Right ventricle myocardium superior (tissue), 1 donor: ENCODE measurements around the gene ZNF664. TPM values are rescaled to one million over a fixed set of nuclear protein-coding genes. Genes with fewer than 3 reads are reported as not detected.

Experiments
- ATAC-seq: fragments of 200-7000 bp; cut with Tn5 transposase; one replicate; pipeline ENCODE4 v1.9.1; 2020; ENCODE audit warnings: mild to moderate bottlenecking; ENCODE audit not compliant: poor library complexity
- DNase-seq: peaks from one replicate; pipeline ENCODE4 v3.0.0-alpha.2; 2020
- intact Hi-C: fragments of 100-400 bp; cut with DNase I; formaldehyde crosslinking; loops from one replicate; pipeline ENCODE4 v1.11.2; 2022
- total RNA-seq: library from RNA; stranded (reverse); fragmentation: NEBNext Ultra II Directional; extraction: Animal tissue kit (Norgen Biotek cat#: 25700); gene quantifications from one replicate; pipeline ENCODE4 v1.2.1, GENCODE V29; 2021
- donor health status: DM: no; HTN: yes; CAD: no; lungs with severe emphysema.

ZNF664 gene
- total RNA-seq, 1 donor from 2014 or later, result 71.3 TPM

GRCh38 chr12:123951467-123951866 is 21.5 kb upstream of the ZNF664 start:
- intact Hi-C loops, result no loop called here
- DNase-seq (no peak), ATAC-seq (no peak)

GRCh38 chr12:123952037-123952436 is 21.0 kb upstream of the ZNF664 start:
- DNase-seq (no peak), ATAC-seq (no peak)
- intact Hi-C loops, result no loop called here

DNA sequence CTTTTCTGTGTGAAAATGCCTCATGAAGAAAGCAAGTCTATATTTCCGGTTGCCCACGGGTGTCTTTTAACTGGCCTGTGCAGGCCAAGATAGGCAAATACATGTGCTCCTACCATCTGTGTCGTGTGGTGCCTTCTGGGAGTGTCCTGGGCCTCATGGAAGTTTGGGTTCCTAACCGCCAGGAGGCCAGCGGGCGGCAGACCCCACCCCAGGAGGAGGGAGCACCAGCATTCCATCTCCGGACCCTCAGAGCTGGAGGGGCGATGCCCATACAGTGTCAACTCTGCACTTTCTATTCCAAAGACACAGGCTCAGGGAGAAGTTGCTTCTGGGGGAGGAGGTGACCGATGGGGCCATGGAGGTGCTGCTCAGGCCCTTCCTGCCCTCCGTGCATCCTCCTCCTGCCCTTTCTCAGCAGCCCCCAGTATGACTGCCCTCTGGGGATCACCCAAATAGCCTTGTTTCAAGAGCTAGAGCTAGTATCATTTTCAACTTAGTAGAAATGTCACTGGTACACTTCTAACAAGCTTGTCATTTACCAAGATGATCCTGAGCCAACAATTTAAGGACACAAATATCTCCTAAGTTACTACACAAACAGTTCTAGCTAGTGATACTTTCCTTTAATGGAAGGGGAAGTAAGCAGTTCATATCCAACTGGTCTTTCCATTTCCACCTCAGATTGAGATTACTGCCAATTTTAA is 18.2 kb upstream of the ZNF664 start:
- peak; percentile 59 for ATAC-seq

GRCh38 chr12:123956249-123956648 is 16.8 kb upstream of the ZNF664 start:
- intact Hi-C loops, result no loop called here
- ATAC-seq (no peak), DNase-seq (no peak)

More for the DNA sequence above, 18.2 kb upstream of the ZNF664 start:
- DNase-seq, result no peak
- intact Hi-C loops, result no loop called here

DNA sequence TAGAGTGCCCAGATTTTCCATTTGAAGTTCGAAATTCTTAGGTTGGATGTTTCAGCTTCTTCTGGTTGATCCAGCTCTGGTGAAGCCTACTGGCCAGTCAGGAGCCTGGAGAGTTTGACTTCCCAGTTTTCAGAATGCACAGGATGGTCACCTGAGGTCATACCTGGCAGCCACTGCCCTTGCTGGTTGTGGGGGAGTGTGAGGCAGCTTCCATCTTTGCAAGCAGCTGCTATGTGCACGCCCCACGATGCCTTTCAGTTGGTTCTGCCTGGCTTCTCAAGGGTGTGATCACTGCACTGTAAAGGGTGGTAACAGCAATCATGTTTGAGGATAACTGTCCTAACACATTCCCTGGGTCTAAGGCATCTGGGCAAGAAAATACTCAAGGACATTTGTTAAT is 15.8 kb upstream of the ZNF664 start:
- no peak for ATAC-seq
- DNase-seq, result no peak
- intact Hi-C loops, result no loop called here

GRCh38 chr12:123958462-123958861 is 14.6 kb upstream of the ZNF664 start:
- intact Hi-C loops, result no loop called here
- peak; percentile 75 for ATAC-seq
- peak; percentile 61 for DNase-seq

DNA sequence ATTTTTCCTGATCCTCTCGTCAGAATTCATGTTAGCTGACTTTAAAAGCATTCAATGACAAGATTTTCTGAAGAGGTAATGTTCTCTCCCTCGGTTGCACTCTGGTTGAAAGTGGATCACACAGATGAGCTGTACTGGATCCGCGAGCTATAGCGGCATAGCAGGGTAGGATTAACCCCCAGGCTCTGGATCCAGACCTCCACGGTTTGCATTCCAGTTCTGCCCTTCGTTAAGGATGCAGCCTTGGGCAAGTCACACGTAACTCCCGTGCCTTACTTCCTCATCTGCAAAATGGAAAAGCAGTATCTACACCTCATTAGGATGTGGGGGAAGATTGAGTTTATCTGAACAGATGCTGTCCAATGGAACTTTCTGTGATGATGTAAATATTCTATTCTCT is 14.1 kb upstream of the ZNF664 start:
- intact Hi-C loops, result no loop called here
- no peak for DNase-seq
- ATAC-seq, result no peak

- intact Hi-C loops, result no loop called here
- ATAC-seq (no peak), DNase-seq (no peak)
Measured at GRCh38 chr12:123960029-123960735, 12.8 kb upstream of the ZNF664 start.

DNA sequence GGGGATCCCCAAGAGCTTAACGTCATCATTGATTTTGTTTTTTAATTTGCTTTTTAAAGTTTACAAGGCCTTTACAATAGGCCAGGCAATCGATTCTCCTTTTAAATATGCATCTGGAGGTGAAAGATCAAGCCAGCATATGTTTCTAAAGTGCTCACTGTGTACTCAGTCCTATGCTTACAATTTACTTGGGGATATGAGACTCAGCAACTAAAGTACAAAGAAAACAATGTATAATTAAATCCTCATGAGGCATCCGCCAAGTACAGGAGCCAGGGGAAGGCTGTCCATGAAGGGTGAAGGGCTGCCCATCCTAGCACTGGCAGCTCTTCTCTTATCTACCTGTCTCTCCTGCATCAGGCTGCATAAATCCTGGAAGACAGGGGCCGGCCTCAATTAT is 12.2 kb upstream of the ZNF664 start:
- intact Hi-C loops, result no loop called here
- ATAC-seq (no peak), DNase-seq (no peak)

- intact Hi-C loops, result no loop called here
- no peak for DNase-seq
- ATAC-seq, result no peak
Measured at GRCh38 chr12:123961585-123962345, 11.2 kb upstream of the ZNF664 start.

- ATAC-seq, result no peak
- no peak for DNase-seq
- intact Hi-C loops, result no loop called here
Measured at GRCh38 chr12:123962513-123962912, 10.5 kb upstream of the ZNF664 start.

- ATAC-seq (no peak), DNase-seq (no peak)
- intact Hi-C loops, result no loop called here
Measured at GRCh38 chr12:123963821-123964220, 9.2 kb upstream of the ZNF664 start.

GRCh38 chr12:123965382-123965781 is 7.6 kb upstream of the ZNF664 start:
- ATAC-seq (peak; percentile 35), DNase-seq (no peak)
- intact Hi-C loops, result no loop called here

- DNase-seq (no peak), ATAC-seq (no peak)
- intact Hi-C loops, result no loop called here
Measured at GRCh38 chr12:123966596-123966995, 6.4 kb upstream of the ZNF664 start.

GRCh38 chr12:123967121-123967586 is 5.9 kb upstream of the ZNF664 start:
- ATAC-seq (no peak), DNase-seq (no peak)
- intact Hi-C loops, result no loop called here

DNA sequence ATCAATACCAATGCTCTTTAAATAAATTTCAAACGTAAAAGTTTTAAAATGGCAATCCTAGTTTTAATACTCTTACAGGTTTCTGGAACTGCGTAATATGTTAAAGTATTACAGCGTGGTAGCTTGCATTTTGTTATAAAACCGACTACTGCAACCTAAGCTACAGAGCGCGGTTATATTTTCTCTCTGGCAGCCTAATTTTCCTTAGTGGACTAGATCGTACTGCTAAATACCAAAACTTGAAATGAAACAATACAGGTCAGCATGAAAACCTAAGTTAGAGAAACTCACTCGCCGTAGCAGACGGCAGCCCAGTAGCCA is 1.6 kb upstream of the ZNF664 start:
- intact Hi-C loops, result no loop called here
- DNase-seq (no peak), ATAC-seq (no peak)

DNA sequence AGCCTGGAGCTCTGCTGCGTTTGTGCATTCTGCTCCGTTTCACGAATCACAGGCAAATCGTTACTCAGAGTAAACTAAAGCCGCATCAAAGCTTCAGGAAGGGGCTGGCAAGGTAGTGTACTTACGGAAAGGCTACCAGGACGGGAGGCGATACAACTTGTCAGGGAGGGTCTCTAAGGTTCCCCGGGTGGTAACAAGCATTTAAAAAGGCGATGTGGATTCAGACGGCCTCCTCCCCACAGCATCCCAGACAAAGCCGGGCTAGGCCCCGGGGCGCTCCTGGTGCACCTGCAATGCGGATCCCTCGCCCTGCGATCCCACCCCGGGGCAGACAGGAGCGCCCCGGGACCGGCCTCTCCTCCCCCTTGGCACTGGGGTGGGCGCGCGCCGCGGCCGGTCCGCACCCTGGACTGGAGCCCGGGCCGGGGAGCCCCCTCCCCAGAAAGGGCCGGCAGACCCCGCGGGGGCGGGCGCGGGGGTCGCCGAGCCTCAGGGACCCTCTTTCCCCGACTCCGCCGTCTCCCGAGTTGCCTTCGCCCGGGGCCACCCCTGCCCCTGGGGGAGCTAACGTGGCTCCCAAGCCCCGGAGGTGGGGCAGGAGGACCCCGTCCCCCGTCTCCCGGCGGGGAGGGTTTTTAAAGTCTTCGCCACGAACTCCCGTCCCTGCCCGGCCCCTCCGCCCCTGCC is 1.1 kb upstream of the ZNF664 start:
- ATAC-seq (peak; percentile 21), DNase-seq (peak; percentile 51)
- intact Hi-C loops, result no loop called here

DNA sequence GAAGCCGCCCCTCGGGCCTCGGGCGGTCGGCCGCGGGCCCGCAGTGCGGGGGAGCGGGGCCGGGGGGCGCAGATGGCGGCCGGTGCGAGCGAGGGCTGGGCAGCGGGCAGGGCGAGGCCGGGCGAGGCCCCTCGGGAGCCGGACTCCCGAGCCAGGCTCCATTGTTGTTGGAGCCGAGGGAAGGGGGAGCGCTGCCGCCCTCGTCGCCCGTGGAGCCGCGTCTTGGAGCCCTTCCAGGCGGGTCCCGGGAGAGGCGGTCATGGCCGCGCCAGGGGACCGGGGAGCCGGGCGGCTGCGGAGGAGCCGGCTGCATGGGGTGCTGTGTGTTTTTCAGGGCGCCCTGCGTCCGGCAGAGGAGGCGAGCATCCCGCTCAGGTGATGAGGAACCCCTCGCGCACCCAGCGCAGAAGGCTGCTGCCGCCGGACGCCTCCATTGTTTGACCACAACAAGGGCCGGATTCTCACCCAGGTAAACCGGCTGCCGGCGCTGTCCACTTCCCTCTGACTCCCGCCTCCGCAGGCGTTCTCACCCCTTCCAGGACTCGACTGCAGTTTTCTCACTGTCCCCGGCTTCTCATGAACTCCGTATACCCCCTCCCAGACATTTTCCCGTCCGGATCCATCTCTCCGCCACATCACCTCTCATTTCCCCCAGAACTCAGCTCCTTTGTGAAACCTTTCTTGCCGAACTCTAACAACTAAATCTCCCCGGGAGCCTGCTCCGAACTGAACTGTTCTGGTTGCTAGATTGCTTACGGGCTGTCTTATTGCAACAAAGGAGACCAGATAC is 732 bp downstream of the ZNF664 start:
- intact Hi-C loops, result no loop called here
- DNase-seq (peak; percentile 73), ATAC-seq (peak; percentile 11)
